Myometrial cell (primary cell): Measurements from ENCODE around the gene FSCN2. TPM values are rescaled to one million over a fixed set of nuclear protein-coding genes. Genes with fewer than 3 reads are reported as not detected.

ENCODE experiments used
- total RNA-seq: library from RNA; depleted of rRNA; stranded (reverse); fragments of >200 nt; gene quantifications from 2 replicates; pipeline ENCODE4 v1.2.3, GENCODE V29; 2015

FSCN2 gene
- 0.35 TPM in 1 of 2 replicates, not detected in the other for total RNA-seq

GRCh38 chr17:81527591-81528383 lies at the start of gene FSCN2:
FSCN2 (plus strand) TSS chr17:81528377; CDS start chr17:81528532, 155 bp downstream.

DNA sequence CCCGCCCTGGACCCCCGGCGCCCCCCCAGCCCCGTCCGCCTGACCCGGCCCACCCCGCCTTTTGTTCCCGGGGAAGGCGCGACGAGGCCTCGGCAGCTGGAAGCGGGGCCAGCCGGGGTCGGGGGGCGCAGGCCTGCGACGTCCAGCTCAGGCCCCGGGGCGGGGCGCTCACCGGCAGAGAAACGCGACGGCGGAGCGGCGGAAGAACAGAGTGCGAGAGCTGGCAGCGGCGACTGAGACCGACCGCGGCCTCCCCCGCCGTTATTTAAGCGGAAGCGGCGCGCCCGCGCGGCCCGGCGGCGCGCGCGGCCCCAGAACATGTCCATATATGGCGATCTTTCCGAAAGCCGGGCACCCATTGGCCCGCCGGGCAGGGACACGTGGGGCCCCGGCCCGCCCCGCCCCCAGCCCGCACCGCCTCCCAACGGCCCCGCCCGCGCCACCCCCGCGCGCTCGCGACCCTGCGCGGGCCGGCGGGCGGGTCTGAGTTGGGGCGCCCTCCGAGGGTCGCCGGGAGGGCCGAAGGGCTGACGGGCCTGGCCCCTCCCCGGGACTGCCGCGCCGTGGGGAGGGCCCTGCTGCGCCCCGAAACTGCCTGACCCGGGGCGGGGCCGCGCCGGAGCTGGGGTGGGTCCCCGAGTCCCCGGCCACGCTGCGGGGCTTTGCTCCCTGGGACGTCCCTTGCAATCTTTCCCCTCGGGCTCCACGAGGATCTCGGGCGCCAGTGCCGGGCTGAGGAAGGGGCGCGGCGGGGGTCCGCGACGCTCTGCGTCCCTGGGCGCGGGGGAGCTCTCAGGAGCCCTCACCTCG lies 15.4 kb upstream of the FSCN2 start, which contains the start of gene ACTG1:
TSS of gene ACTG1 (minus strand) at position 238 of the 810 bp plus-strand sequence. CDS start 445 bp downstream, outside the sequence.

GRCh38 chr17:81552244-81553017 lies 24.3 kb downstream of the FSCN2 start, which contains the start of gene FAAP100:
FAAP100 (minus strand) TSS chr17:81552353; CDS start chr17:81552330, 23 bp downstream.

Other genes with a start within 250 kb of the FSCN2 start
- gene SLC38A10, start 233.1 kb upstream of the FSCN2 start, total RNA-seq = 88.4 and 101 TPM in 2 replicates
- gene BAHCC1, start 132.9 kb upstream of the FSCN2 start, total RNA-seq = 6.3 and 7.3 TPM in 2 replicates
- gene ACTG1, start 15.6 kb upstream of the FSCN2 start, total RNA-seq = 8,175 and 10,672 TPM in 2 replicates
- 29.1 and 29.4 TPM in 2 replicates for gene FAAP100, start 24.0 kb downstream of the FSCN2 start, total RNA-seq
- 63.8 and 70.1 TPM in 2 replicates for gene NPLOC4, start 108.7 kb downstream of the FSCN2 start, total RNA-seq
- 1.9 and 2.0 TPM in 2 replicates for gene TSPAN10, start 108.8 kb downstream of the FSCN2 start, total RNA-seq
- gene PDE6G, start 128.2 kb downstream of the FSCN2 start, total RNA-seq = 1.2 and 3.2 TPM in 2 replicates
- 50.7 and 58.1 TPM in 2 replicates for gene OXLD1, start 138.2 kb downstream of the FSCN2 start, total RNA-seq
- 11.8 and 17.7 TPM in 2 replicates for gene CCDC137, start 138.4 kb downstream of the FSCN2 start, total RNA-seq
- 37.7 and 46.4 TPM in 2 replicates for gene ARL16, start 155.4 kb downstream of the FSCN2 start, total RNA-seq
- 88.8 and 125 TPM in 2 replicates for gene HGS, start 155.6 kb downstream of the FSCN2 start, total RNA-seq
- 80.1 and 94.3 TPM in 2 replicates for gene MRPL12, start 175.0 kb downstream of the FSCN2 start, total RNA-seq
- 12.7 and 23.0 TPM in 2 replicates for gene SLC25A10, start 183.9 kb downstream of the FSCN2 start, total RNA-seq